IMR-90 (cell line): ENCODE results near the gene CLEC16A. TPM values are rescaled to one million over a fixed set of nuclear protein-coding genes. Genes with fewer than 3 reads are reported as not detected.

Experiments
- ATAC-seq: fragments of 200-7000 bp; cut with Tn5 transposase; 2 replicates; pipeline ENCODE4 v1.9.1; 2020; ENCODE audit warnings: low read depth, mild to moderate bottlenecking, moderate library complexity
- BruUV-seq: library from RNA; stranded (reverse); fragments of 400-500 nt; replicated peaks from 2 replicates; lab custom pipeline; 2021; lab: Mats Ljungman, UMichigan
- CTCF ChIA-PET: fragments of 300-600 bp; formaldehyde crosslinking; extraction: SDS; loops from one replicate; lab custom pipeline; 2021; ENCODE audit warnings: antibody characterized with exemption; lab: Yijun Ruan, JAX
- POLR2A ChIA-PET: fragments of 300-600 bp; sonication (Branson Sonifier 250); formaldehyde crosslinking; loops from one replicate; lab custom pipeline; 2022; ENCODE audit warnings: antibody characterized with exemption; ENCODE audit not compliant: unreplicated experiment; lab: Charles Lee
- DNase-seq: peaks from one replicate; pipeline ENCODE4 v3.0.0; 2013
- H2AFZ ChIP-seq: replicated peaks from 2 replicates; pipeline ENCODE3; 2013; ENCODE audit warnings: low read length, mild to moderate bottlenecking; ENCODE audit not compliant: poor library complexity
- H2AK5ac ChIP-seq: 2 replicates; pipeline ENCODE4 v1.6.1; 2013; ENCODE audit warnings: low read depth, low read length, inconsistent platforms
- H2AK9ac ChIP-seq: replicated peaks from 2 replicates; pipeline ENCODE3; 2013; ENCODE audit warnings: mild to moderate bottlenecking, low read depth, low read length, moderate library complexity; ENCODE audit not compliant: poor library complexity
- H2BK120ac ChIP-seq: 2 replicates; pipeline ENCODE4 v1.6.1; 2013; ENCODE audit warnings: low read depth, low read length, inconsistent platforms
- H2BK15ac ChIP-seq: 3 replicates; pipeline ENCODE4 v1.6.1; 2013; ENCODE audit warnings: low read depth, low read length, inconsistent platforms
- H2BK20ac ChIP-seq: 2 replicates; pipeline ENCODE4 v1.6.1; 2013; ENCODE audit warnings: low read depth, mild to moderate bottlenecking, inconsistent platforms, low read length, moderate library complexity
- H2BK5ac ChIP-seq: 2 replicates; pipeline ENCODE4 v1.6.1; 2013; ENCODE audit warnings: mild to moderate bottlenecking, low read depth, low read length, inconsistent platforms; ENCODE audit not compliant: poor library complexity, severe bottlenecking
- H3K14ac ChIP-seq: replicated peaks from 2 replicates; pipeline ENCODE4 v1.6.1; 2013; ENCODE audit warnings: low read depth, low read length, inconsistent platforms
- H3K18ac ChIP-seq: 2 replicates; pipeline ENCODE4 v1.6.1; 2013; ENCODE audit warnings: low read depth, low read length, control low read depth
- H3K23ac ChIP-seq: 2 replicates; pipeline ENCODE4 v1.6.1; 2013; ENCODE audit warnings: low read depth, low read length, inconsistent platforms
- H3K27ac ChIP-seq: 2 replicates; pipeline ENCODE4 v1.5.1; 2013; ENCODE audit warnings: mild to moderate bottlenecking, control low read depth, low read length; ENCODE audit not compliant: insufficient read depth
- H3K27me3 ChIP-seq: 2 replicates; pipeline ENCODE4 v1.6.1; 2013; ENCODE audit warnings: low read length; ENCODE audit not compliant: control insufficient read depth, insufficient read depth
- H3K36me3 ChIP-seq: 2 replicates; pipeline ENCODE4 v1.6.1; 2013; ENCODE audit warnings: low read length, mixed read lengths; ENCODE audit not compliant: control insufficient read depth, insufficient read depth
- H3K4ac ChIP-seq: 2 replicates; pipeline ENCODE4 v1.6.1; 2013; ENCODE audit warnings: low read depth, low read length, inconsistent platforms
- H3K4me1 ChIP-seq: 2 replicates; pipeline ENCODE4 v1.6.1; 2013; ENCODE audit warnings: low read length, mixed read lengths; ENCODE audit not compliant: control insufficient read depth, insufficient read depth
- H3K4me2 ChIP-seq: 2 replicates; pipeline ENCODE4 v1.6.1; 2013; ENCODE audit warnings: low read depth, mild to moderate bottlenecking, control low read depth, low read length, moderate library complexity
- H3K4me3 ChIP-seq: 2 replicates; pipeline ENCODE4 v1.5.1; 2013; ENCODE audit warnings: low read depth, mild to moderate bottlenecking, control low read depth, low read length, moderate library complexity; ENCODE audit not compliant: insufficient read depth
- H3K56ac ChIP-seq: 2 replicates; pipeline ENCODE4 v1.6.1; 2013; ENCODE audit warnings: low read length, inconsistent platforms; ENCODE audit not compliant: insufficient read depth; ENCODE audit errors: extremely low read depth
- H3K79me1 ChIP-seq, 2 experiments: 2 replicates each; pipeline ENCODE4 v1.6.1; 2013; ENCODE audit warnings: low read length in 2 of 2, inconsistent platforms in 1 of 2, low read depth in 1 of 2
- H3K9ac ChIP-seq: 2 replicates; pipeline ENCODE4 v1.6.1; 2013; ENCODE audit warnings: low read depth, low read length, control low read depth
- H3K9me1 ChIP-seq: 2 replicates; pipeline ENCODE4 v1.6.1; 2013; ENCODE audit warnings: low read length, inconsistent platforms; ENCODE audit not compliant: insufficient read depth
- H3K9me3 ChIP-seq: 2 replicates; pipeline ENCODE4 v1.6.1; 2013; ENCODE audit warnings: low read length; ENCODE audit not compliant: control insufficient read depth, insufficient read depth
- H4K20me1 ChIP-seq: 2 replicates; pipeline ENCODE4 v1.6.1; 2013; ENCODE audit warnings: low read length, inconsistent platforms; ENCODE audit not compliant: insufficient read depth
- H4K5ac ChIP-seq: 2 replicates; pipeline ENCODE4 v1.6.1; 2013; ENCODE audit warnings: mild to moderate bottlenecking, low read depth, low read length, control low read depth
- H4K8ac ChIP-seq, 2 experiments: 2 replicates each; pipeline ENCODE4 v1.6.1; 2013; ENCODE audit warnings: low read depth in 2 of 2, low read length in 2 of 2, control low read depth in 1 of 2, inconsistent platforms in 1 of 2
- H4K91ac ChIP-seq: 2 replicates; pipeline ENCODE4 v1.6.1; 2013; ENCODE audit warnings: low read depth, low read length, inconsistent platforms; ENCODE audit not compliant: insufficient read depth
- BHLHE40 ChIP-seq: fragments of 150-350 bp; IDR thresholded peaks from 2 replicates; pipeline ENCODE4 v1.6.1; 2016; ENCODE audit warnings: mild to moderate bottlenecking, low read depth, low read length
- CEBPB ChIP-seq: IDR thresholded peaks from 2 replicates; pipeline ENCODE4 v1.6.1; 2012; ENCODE audit warnings: low read depth, low read length, improper control_type of control experiment
- CHD1 ChIP-seq: IDR thresholded peaks from 2 replicates; pipeline ENCODE4 v1.6.1; 2012; ENCODE audit warnings: low read depth, low read length, improper control_type of control experiment
- FOS ChIP-seq: fragments of 150-350 bp; IDR thresholded peaks from 2 replicates; pipeline ENCODE4 v1.6.1; 2016; ENCODE audit warnings: low read depth, low read length
- MAZ ChIP-seq: IDR thresholded peaks from 2 replicates; pipeline ENCODE4 v1.6.1; 2012; ENCODE audit warnings: low read depth, mild to moderate bottlenecking, low read length, improper control_type of control experiment, moderate library complexity, borderline replicate concordance
- NFE2L2 ChIP-seq: fragments of 150-350 bp; IDR thresholded peaks from 2 replicates; pipeline ENCODE4 v1.6.1; 2016; ENCODE audit warnings: low read depth, mild to moderate bottlenecking, low read length
- POLR2A ChIP-seq: IDR thresholded peaks from 2 replicates; pipeline ENCODE4 v1.6.1; 2012; ENCODE audit warnings: mild to moderate bottlenecking, low read depth, low read length
- RAD21 ChIP-seq: IDR thresholded peaks from 2 replicates; pipeline ENCODE4 v1.6.1; 2012; ENCODE audit warnings: low read length, improper control_type of control experiment
- RCOR1 ChIP-seq: IDR thresholded peaks from 2 replicates; pipeline ENCODE4 v1.6.1; 2012; ENCODE audit warnings: mild to moderate bottlenecking, low read length, improper control_type of control experiment; ENCODE audit not compliant: insufficient replicate concordance
- RFX5 ChIP-seq: IDR thresholded peaks from 2 replicates; pipeline ENCODE4 v1.8.0; 2012; ENCODE audit warnings: low read depth, mild to moderate bottlenecking, low read length, moderate library complexity
- SMC3 ChIP-seq: fragments of 150-350 bp; IDR thresholded peaks from 2 replicates; pipeline ENCODE4 v1.6.1; 2016; ENCODE audit warnings: low read depth, mild to moderate bottlenecking, antibody characterized with exemption, low read length, moderate library complexity
- USF2 ChIP-seq: fragments of 150-350 bp; IDR thresholded peaks from 2 replicates; pipeline ENCODE4 v1.6.1; 2017; ENCODE audit warnings: mild to moderate bottlenecking, antibody characterized with exemption, low read length, low read depth
- dilution Hi-C: fragments of 300-500 bp; cut with HindIII; formaldehyde crosslinking; loops from one replicate; pipeline ENCODE4 v1.14.3; 2018; ENCODE audit warnings: low sequenced_read_pairs; ENCODE audit not compliant: unreplicated experiment
- in situ Hi-C: fragments of 300-500 bp; cut with MboI; formaldehyde crosslinking; loops from 3 replicates; pipeline ENCODE4 v1.14.3; 2019; ENCODE audit warnings: low sequenced_read_pairs, inconsistent platforms, mixed read lengths
- intact Hi-C: fragments of 100-400 bp; cut with micrococcal nuclease; formaldehyde crosslinking; loops from 2 replicates; pipeline ENCODE4 v1.10.0; 2022
- polyA plus RNA-seq, 3 experiments: library from polyadenylated mRNA; depleted of rRNA; stranded (reverse); fragments of >200 nt; gene quantifications; 2 replicates each; pipeline ENCODE4 v1.2.3, GENCODE V29; 2012; ENCODE audit warnings: low replicate concordance in 1 of 3
- total RNA-seq: library from RNA; depleted of rRNA; stranded (reverse); fragments of >200 nt; gene quantifications from 2 replicates; pipeline ENCODE4 v1.2.3, GENCODE V29; 2012
- TF ChIP-seq, protein P1 (sequence below): fragments of 150-350 bp; IDR thresholded peaks from 2 replicates; pipeline ENCODE4 v1.6.1; 2016; ENCODE audit warnings: low read depth, mild to moderate bottlenecking, low read length, moderate library complexity, borderline replicate concordance
- TF ChIP-seq, protein P2 (sequence below): conservative IDR thresholded peaks from 2 replicates; pipeline ENCODE4 v1.5.1; 2012; ENCODE audit warnings: mild to moderate bottlenecking, low read depth, low read length, improper control_type of control experiment

Gene CLEC16A
- total and polyA plus RNA-seq, 2 of the 4 experiments (the other 2 are of a cell fraction) = 15.9 to 16.5 TPM

DNA sequence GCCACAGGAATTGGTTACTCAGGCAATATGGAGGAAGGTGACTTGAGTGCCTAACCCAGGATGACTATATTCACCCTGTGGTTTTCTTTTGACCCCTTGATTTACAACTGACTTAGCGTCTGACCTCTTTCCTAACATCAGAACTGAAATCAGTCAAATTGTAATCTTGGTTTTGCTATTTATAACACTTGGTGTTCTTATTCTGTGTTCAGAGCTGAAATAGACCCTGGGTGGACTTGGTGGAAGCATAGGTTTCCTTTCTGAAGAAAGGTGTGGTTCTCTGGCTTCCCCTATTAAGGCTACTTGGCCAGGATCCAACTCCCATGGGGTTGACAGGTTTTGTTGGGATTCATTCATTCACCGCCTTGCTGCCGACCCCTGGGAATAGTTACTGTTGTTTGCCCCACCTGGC, 80.8 kb downstream of the CLEC16A start (continued):
- TF ChIP-seq BHLHE40 = no peak
- TF ChIP-seq RAD21 = no peak

DNA sequence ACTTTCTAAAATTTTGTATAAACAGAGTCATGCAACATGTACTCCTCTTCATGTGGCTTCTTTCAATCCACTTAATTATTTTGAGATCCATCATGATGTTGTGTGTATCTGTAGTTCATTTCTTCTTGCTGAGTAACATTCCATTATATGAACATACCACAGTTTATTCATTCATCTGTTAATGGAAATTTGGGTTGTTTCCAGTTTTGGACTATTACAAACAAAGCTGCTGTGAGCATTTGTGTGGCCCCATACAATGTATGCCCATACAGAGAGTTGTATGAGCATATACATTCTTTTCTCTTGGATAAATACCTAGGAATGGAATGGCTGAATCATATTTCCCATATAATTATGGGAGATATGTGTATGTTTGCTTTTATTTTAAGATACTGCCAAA, 85.6 kb downstream of the CLEC16A start:
- H3K27me3 ChIP-seq = no peaks in the 10 kb centered on the region
- peak overlapping the region; percentile 86; the same call in 1 of the 2 replicates for H3K27ac ChIP-seq
- intact Hi-C loops = loop anchor here (1.0 to 5.0 kb wide), 3 partner anchors 38 to 222 kb away; no protein-coding TSS in a partner anchor
- H3K9ac ChIP-seq = no peak overlapping the region
- dilution Hi-C loops = no loop called here
- peaks cover 22% of the 10 kb centered on the region for H3K9me1 ChIP-seq
- 0 out of 4 replicates have a peak overlapping the region, but pooled peaks of 1 of the 2 experiments have one; percentile 54 for H4K8ac ChIP-seq
- no peak overlapping the region for H4K91ac ChIP-seq
- peaks cover 38% of the 10 kb centered on the region for H3K4me1 ChIP-seq
- H3K14ac ChIP-seq = no peak overlapping the region
- H2BK5ac ChIP-seq = peak overlapping the region; percentile 59
- H2AK9ac ChIP-seq = no peak overlapping the region
- no peak overlapping the region for H3K18ac ChIP-seq
- H3K4me2 ChIP-seq = no peak overlapping the region
- H3K56ac ChIP-seq = no peak overlapping the region
- DNase-seq (peak; percentile 85), ATAC-seq (peak; percentile 73)
- no peaks in the 10 kb centered on the region for H4K20me1 ChIP-seq
- H3K9me3 ChIP-seq = peaks cover 7% of the 10 kb centered on the region
- no peak overlapping the region for H2AFZ ChIP-seq
- H2AK5ac ChIP-seq = no peak overlapping the region
- peak overlapping the region; percentile 86 for H3K4ac ChIP-seq
- peaks cover 17% of the 10 kb centered on the region for H3K36me3 ChIP-seq
- H3K79me1 ChIP-seq = peaks cover 5 to 23% of the 10 kb centered on the region in 2 experiments; a peak in 1 of 4 replicates
- in situ Hi-C loops = no loop called here
- H3K4me3 ChIP-seq = no peak overlapping the region
- H2BK120ac ChIP-seq = 0 out of 2 replicates have a peak overlapping the region, but pooled peaks have one; percentile 38
- ChIA-PET POLR2A (no interaction called here), CTCF (interaction anchor here (1.0 kb wide), 1 partner anchor 12 kb away, joined by 3 read pairs; no protein-coding TSS in a partner anchor)
- H3K23ac ChIP-seq = no peak overlapping the region
- BruUV-seq = no TSS peak
- H2BK20ac ChIP-seq = peak overlapping the region; percentile 24; the same call in 1 of the 2 replicates
- no peak overlapping the region for H4K5ac ChIP-seq
- H2BK15ac ChIP-seq = no peak overlapping the region
- TF ChIP-seq RAD21 (no peak), POLR2A (no peak), CEBPB (no peak), RFX5 (no peak), FOS (no peak), SMC3 (no peak), CHD1 (no peak), BHLHE40 (no peak), RCOR1 (no peak), USF2 (no peak), NFE2L2 (no peak), MAZ (no peak)
- TF ChIP-seq, protein P1, sequence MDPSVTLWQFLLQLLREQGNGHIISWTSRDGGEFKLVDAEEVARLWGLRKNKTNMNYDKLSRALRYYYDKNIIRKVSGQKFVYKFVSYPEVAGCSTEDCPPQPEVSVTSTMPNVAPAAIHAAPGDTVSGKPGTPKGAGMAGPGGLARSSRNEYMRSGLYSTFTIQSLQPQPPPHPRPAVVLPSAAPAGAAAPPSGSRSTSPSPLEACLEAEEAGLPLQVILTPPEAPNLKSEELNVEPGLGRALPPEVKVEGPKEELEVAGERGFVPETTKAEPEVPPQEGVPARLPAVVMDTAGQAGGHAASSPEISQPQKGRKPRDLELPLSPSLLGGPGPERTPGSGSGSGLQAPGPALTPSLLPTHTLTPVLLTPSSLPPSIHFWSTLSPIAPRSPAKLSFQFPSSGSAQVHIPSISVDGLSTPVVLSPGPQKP = no peak
- TF ChIP-seq, protein P2, sequence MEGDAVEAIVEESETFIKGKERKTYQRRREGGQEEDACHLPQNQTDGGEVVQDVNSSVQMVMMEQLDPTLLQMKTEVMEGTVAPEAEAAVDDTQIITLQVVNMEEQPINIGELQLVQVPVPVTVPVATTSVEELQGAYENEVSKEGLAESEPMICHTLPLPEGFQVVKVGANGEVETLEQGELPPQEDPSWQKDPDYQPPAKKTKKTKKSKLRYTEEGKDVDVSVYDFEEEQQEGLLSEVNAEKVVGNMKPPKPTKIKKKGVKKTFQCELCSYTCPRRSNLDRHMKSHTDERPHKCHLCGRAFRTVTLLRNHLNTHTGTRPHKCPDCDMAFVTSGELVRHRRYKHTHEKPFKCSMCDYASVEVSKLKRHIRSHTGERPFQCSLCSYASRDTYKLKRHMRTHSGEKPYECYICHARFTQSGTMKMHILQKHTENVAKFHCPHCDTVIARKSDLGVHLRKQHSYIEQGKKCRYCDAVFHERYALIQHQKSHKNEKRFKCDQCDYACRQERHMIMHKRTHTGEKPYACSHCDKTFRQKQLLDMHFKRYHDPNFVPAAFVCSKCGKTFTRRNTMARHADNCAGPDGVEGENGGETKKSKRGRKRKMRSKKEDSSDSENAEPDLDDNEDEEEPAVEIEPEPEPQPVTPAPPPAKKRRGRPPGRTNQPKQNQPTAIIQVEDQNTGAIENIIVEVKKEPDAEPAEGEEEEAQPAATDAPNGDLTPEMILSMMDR = no peak
